ENCODE measurements around the gene GIMAP7. TPM values are rescaled to one million over a fixed set of nuclear protein-coding genes. Genes with fewer than 3 reads are reported as not detected.

GIMAP7 gene
- total RNA-seq (2021; ENCODE audit: unreplicated experiment) (0.25 TPM), Bru-seq, nascent RNA (not detected), BruChase-seq, experiment 1, labeled RNA remaining after a 6-hour chase (not detected), BruChase-seq, experiment 2, labeled RNA remaining after a 2-hour chase (not detected)
- not detected in 2 replicates for polyA plus RNA-seq (2012)
- long read RNA-seq: 0 reads

DNA sequence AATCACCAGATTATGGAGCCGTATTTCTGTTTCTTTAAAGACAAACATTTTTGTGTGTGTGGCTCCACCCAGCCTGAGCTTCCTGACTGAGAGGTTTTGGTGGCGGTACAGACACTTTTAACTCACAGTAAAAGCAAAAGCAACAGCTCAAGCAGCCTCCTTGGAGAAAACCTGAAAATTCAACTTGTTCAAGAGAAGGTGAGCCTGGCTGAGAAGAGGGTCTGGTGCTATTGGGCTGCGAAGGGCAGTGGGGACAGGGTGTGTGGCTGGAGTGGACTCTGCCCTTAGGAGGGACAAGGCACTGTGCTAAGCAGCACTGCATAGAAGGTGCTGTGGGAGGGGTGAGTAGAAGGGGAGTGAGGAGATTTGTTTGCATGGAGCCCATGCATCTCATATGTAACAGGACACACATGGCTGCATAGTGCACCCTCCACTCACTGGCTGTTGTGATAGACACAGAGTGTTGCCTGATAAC lies at the start of gene GIMAP7:
Gene GIMAP7 (plus strand): TSS at position 125 of the 475 bp plus-strand sequence. CDS start 5,103 bp downstream, outside the sequence.
- POLR2A ChIA-PET: no interaction called here
- no peaks in the 10 kb centered on the region for H3K79me2 ChIP-seq (ENCODE audit: insufficient read depth, low read length)
- TF ChIP-seq EGR1 (IDR thresholded peaks at IDR 0.05; ENCODE audit: low read depth): no peak
- no peak for TF ChIP-seq EZH2 (IDR thresholded peaks at IDR 0.05)
- TF ChIP-seq TCF7L2 (IDR thresholded peaks at IDR 0.05; ENCODE audit: borderline replicate concordance, extremely low read depth, insufficient read depth, insufficient read length): no peak
- TF ChIP-seq, protein P1, sequence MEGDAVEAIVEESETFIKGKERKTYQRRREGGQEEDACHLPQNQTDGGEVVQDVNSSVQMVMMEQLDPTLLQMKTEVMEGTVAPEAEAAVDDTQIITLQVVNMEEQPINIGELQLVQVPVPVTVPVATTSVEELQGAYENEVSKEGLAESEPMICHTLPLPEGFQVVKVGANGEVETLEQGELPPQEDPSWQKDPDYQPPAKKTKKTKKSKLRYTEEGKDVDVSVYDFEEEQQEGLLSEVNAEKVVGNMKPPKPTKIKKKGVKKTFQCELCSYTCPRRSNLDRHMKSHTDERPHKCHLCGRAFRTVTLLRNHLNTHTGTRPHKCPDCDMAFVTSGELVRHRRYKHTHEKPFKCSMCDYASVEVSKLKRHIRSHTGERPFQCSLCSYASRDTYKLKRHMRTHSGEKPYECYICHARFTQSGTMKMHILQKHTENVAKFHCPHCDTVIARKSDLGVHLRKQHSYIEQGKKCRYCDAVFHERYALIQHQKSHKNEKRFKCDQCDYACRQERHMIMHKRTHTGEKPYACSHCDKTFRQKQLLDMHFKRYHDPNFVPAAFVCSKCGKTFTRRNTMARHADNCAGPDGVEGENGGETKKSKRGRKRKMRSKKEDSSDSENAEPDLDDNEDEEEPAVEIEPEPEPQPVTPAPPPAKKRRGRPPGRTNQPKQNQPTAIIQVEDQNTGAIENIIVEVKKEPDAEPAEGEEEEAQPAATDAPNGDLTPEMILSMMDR (IDR thresholded peaks at IDR 0.05 in 2 of 3, conservative IDR thresholded peaks at IDR 0.05 in 1 of 3; ENCODE audit: borderline replicate concordance in 1 of 3, insufficient read depth in 1 of 3, low read depth in 2 of 3, low read length in 2 of 3): no peak
- TF ChIP-seq ZFX (IDR thresholded peaks at IDR 0.05): no peak
- TF ChIP-seq FOSL1 (IDR thresholded peaks at IDR 0.05; ENCODE audit: low read depth): no peak
- TF ChIP-seq CEBPB (IDR thresholded peaks at IDR 0.05; ENCODE audit: low read depth): no peak
- no peak for TF ChIP-seq SRF (IDR thresholded peaks at IDR 0.05; ENCODE audit: low read depth)
- TF ChIP-seq YY1 (IDR thresholded peaks at IDR 0.05; ENCODE audit: extremely low read depth, insufficient replicate concordance, low read depth, low read length): no peak
- no peak for TF ChIP-seq POLR2AphosphoS5 (IDR thresholded peaks at IDR 0.05; ENCODE audit: low read depth, low read length)
- no peak for TF ChIP-seq ZNF274 (IDR thresholded peaks at IDR 0.05; ENCODE audit: low read depth, low read length)
- no peak for TF ChIP-seq SIN3A (IDR thresholded peaks at IDR 0.05; ENCODE audit: low read depth)
- TF ChIP-seq, protein P2, sequence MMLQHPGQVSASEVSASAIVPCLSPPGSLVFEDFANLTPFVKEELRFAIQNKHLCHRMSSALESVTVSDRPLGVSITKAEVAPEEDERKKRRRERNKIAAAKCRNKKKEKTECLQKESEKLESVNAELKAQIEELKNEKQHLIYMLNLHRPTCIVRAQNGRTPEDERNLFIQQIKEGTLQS (IDR thresholded peaks at IDR 0.05): no peak
- H3K27ac ChIP-seq (ENCODE audit: low read depth, low read length): no peak within 1 kb of the TSS
- DNase-seq (ENCODE audit: low read depth, low spot score) (no peak), ATAC-seq (no peak)
- H3K27me3 ChIP-seq (ENCODE audit: insufficient read depth, low read length): peaks cover 42% of the 10 kb centered on the region
- CTCF ChIA-PET: no interaction called here
- BruUV-seq (replicated peaks): no TSS peak
- RAD21 ChIA-PET (ENCODE audit: low non-redundant PET in 1 of 2, low total read pairs in 2 of 2, uncharacterized antibody in 2 of 2, unreplicated experiment in 2 of 2): no interaction called here
- no peak within 1 kb of the TSS for H3K4me2 ChIP-seq (ENCODE audit: low read length)
- no peak within 1 kb of the TSS for H2AFZ ChIP-seq (ENCODE audit: low read depth, low read length, poor library complexity, severe bottlenecking)
- no peaks in the 10 kb centered on the region for H3K4me1 ChIP-seq (ENCODE audit: control insufficient read depth in 1 of 2, insufficient read depth in 2 of 2, low read length in 2 of 2)
- no peaks in the 10 kb centered on the region for H4K20me1 ChIP-seq (ENCODE audit: insufficient read depth)
- H3K9me3 ChIP-seq (ENCODE audit: control insufficient read depth in 1 of 2, insufficient read depth in 1 of 2, low read depth in 1 of 2, low read length in 2 of 2): no peaks in the 10 kb centered on the region
- intact Hi-C loops (cut with micrococcal nuclease): no loop called here
- no peaks in the 10 kb centered on the region for H3K36me3 ChIP-seq (ENCODE audit: control insufficient read depth in 1 of 2, insufficient read depth in 2 of 2, low read length in 2 of 2)
- no peak within 1 kb of the TSS for H3K4me3 ChIP-seq (replicated peaks in 1 of 2; ENCODE audit: low read depth in 1 of 2, low read length in 2 of 2)
- no peak within 1 kb of the TSS for H3K9ac ChIP-seq (ENCODE audit: low read length)
- no peaks in the 10 kb centered on the region for H3K9me2 ChIP-seq (ENCODE audit: insufficient read depth)
